Frontal cortex (tissue), 4 donors: Measurements from ENCODE around the gene CORT. TPM values are rescaled to one million over a fixed set of nuclear protein-coding genes. Genes with fewer than 3 reads are reported as not detected.
"Not testable (repeated sequence)": the region's sequence is repeated elsewhere in the genome, so short reads cannot be mapped to it uniquely, and the experiment has no call there.

ENCODE experiments used
- DNase-seq, 2 donors: peaks; one replicate each; pipeline ENCODE4 v3.0.0; 2012; ENCODE audit warnings: low spot score in 2 of 2
- FAIRE-seq: peaks from 2 replicates; lab custom pipeline; 2012; peaks lifted over from hg19 to GRCh38; lab: Jason Lieb, UNC
- total RNA-seq: library from RNA; depleted of rRNA; stranded (reverse); fragments of >200 nt; gene quantifications from one replicate; pipeline ENCODE4 v1.2.3, GENCODE V29; 2014
- donor health status: control.
- donor health status: control.
- donor health status: control.

The CORT gene
- total RNA-seq, 1 donor from 2014 or later = 4.9 TPM

- FAIRE-seq (no peak), DNase-seq (no peak)
Observed at GRCh38 chr1:10434590-10434989, 15.2 kb upstream of the CORT start.

- no peak for FAIRE-seq
- no peak for DNase-seq
Observed at GRCh38 chr1:10437052-10437451, 12.8 kb upstream of the CORT start.

GRCh38 chr1:10438677-10439163 lies 11.1 kb upstream of the CORT start:
- FAIRE-seq = no peak
- DNase-seq = no peak

- no peak for FAIRE-seq
- no peak for DNase-seq
Observed at GRCh38 chr1:10440305-10440704, 9.5 kb upstream of the CORT start.

GRCh38 chr1:10440794-10441193 lies 9.0 kb upstream of the CORT start:
- DNase-seq = no peak
- FAIRE-seq = no peak

GRCh38 chr1:10444248-10444647 lies 5.6 kb upstream of the CORT start:
- DNase-seq (no peak), FAIRE-seq (no peak)

GRCh38 chr1:10444795-10445397 lies 4.9 kb upstream of the CORT start:
- DNase-seq = no peak
- FAIRE-seq = no peak

- DNase-seq (no peak), FAIRE-seq (no peak)
Observed at GRCh38 chr1:10446790-10447422, 2.9 kb upstream of the CORT start.

- no peak for FAIRE-seq
- no peak for DNase-seq
Observed at GRCh38 chr1:10450156-10450814, 454 bp downstream of the CORT start.

- FAIRE-seq (no peak), DNase-seq (no peak)
Observed at GRCh38 chr1:10450836-10451235, 1.0 kb downstream of the CORT start.

- no peak for DNase-seq
- no peak for FAIRE-seq
Observed at GRCh38 chr1:10451287-10451686, 1.5 kb downstream of the CORT start.

GRCh38 chr1:10456048-10456447 lies 6.2 kb downstream of the CORT start:
- FAIRE-seq = no peak
- DNase-seq = no peak

- no peak for DNase-seq
- FAIRE-seq = no peak
Observed at GRCh38 chr1:10456661-10457060, 6.8 kb downstream of the CORT start.

- not testable (repeated sequence) for DNase-seq, FAIRE-seq
Observed at GRCh38 chr1:10457462-10457861, 7.6 kb downstream of the CORT start.

- FAIRE-seq = no peak
- DNase-seq = no peak
Observed at GRCh38 chr1:10457875-10458274, 8.0 kb downstream of the CORT start.

- no peak for FAIRE-seq
- DNase-seq = no peak
Observed at GRCh38 chr1:10459184-10459583, 9.4 kb downstream of the CORT start.

GRCh38 chr1:10467078-10467477 lies 17.2 kb downstream of the CORT start:
- DNase-seq (no peak), FAIRE-seq (no peak)

GRCh38 chr1:10470043-10470442 lies 20.2 kb downstream of the CORT start:
- no peak for FAIRE-seq
- DNase-seq = no peak

GRCh38 chr1:10471411-10472219 lies 21.8 kb downstream of the CORT start:
- FAIRE-seq = no peak
- DNase-seq = no peak
